Tibial artery (tissue), 4 donors: ENCODE results near the gene RAP1GAP2.
"Not testable (repeated sequence)": the region's sequence is repeated elsewhere in the genome, so short reads cannot be mapped to it uniquely, and the experiment has no call there.

Experiments used
- DNase-seq, 2 donors: peaks; one replicate each; pipeline ENCODE4 v3.0.0-alpha.2; 2019
- H3K27ac ChIP-seq, 2 donors: fragments of 200-600 bp; sonication (generic) in 1 of 2; 1 replicate in 1 of 2; 2 replicates in 1 of 2; pipeline ENCODE4 v1.5.1; 2018 to 2019; ENCODE audit warnings: mild to moderate bottlenecking in 1 of 2
- H3K27me3 ChIP-seq, 2 donors: fragments of 200-600 bp; sonication (generic) in 1 of 2; one replicate each; pipeline versions ENCODE4 v1.5.1 to v1.6.0; 2016 to 2019
- H3K36me3 ChIP-seq, 3 donors: fragments of 200-600 bp; sonication (generic) in 2 of 3; one replicate each; pipeline ENCODE4 v1.5.1; 2016 to 2019; ENCODE audit warnings: mild to moderate bottlenecking in 2 of 3
- H3K4me1 ChIP-seq, 4 donors: fragments of 200-600 bp; sonication (generic) in 2 of 4; 1 replicate in 3 of 4; 2 replicates in 1 of 4; pipeline ENCODE4 v1.5.1; 2016 to 2019
- H3K4me3 ChIP-seq, 2 donors: fragments of 200-600 bp; sonication (generic) in 1 of 2; 1 replicate in 1 of 2; 2 replicates in 1 of 2; pipeline ENCODE4 v1.5.1; 2018 to 2019; ENCODE audit warnings: mild to moderate bottlenecking in 2 of 2
- H3K9me3 ChIP-seq, 3 donors: fragments of 200-600 bp; sonication (generic) in 1 of 3; one replicate each; pipeline ENCODE4 v1.5.1; 2016 to 2019
- intact Hi-C: fragments of 100-400 bp; cut with DNase I; formaldehyde crosslinking; loops from one replicate; pipeline ENCODE4 v1.15.0; 2023; ENCODE audit warnings: low total_unique reads
- TF ChIP-seq, protein P1 (sequence below), 2 experiments: fragments of 200-600 bp in 1 of 2; fragments of 450-650 bp in 1 of 2; IDR thresholded peaks; one replicate each; pipeline ENCODE4 v1.5.1; 2017 to 2019; ENCODE audit warnings: antibody characterized with exemption in 2 of 2, mild to moderate bottlenecking in 1 of 2, moderate library complexity in 1 of 2

RAP1GAP2 gene

DNA sequence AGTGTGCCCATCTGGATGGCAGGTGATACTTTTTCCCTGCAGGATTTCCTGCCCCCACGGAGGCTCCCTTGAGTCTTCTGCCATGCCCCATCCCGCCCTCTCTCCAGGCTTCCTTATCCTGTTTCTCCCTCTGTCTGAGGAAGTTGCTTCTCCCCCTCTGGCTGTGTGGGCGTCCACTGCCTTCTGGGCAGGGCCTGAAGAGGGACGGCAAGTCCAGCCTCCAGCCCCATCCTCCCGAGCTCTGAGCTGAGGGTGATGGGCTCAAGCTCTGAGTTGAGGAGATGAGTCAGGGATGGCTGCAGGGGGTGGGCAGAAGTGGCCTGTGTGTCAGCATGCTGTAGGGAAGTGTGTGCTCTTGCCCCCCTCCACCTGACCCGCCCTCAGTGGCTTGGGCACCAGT lies 14.2 kb upstream of the RAP1GAP2 start:
- no peaks in the 10 kb centered on the region for H3K4me1 ChIP-seq
- no peak for DNase-seq
- TF ChIP-seq, protein P1, sequence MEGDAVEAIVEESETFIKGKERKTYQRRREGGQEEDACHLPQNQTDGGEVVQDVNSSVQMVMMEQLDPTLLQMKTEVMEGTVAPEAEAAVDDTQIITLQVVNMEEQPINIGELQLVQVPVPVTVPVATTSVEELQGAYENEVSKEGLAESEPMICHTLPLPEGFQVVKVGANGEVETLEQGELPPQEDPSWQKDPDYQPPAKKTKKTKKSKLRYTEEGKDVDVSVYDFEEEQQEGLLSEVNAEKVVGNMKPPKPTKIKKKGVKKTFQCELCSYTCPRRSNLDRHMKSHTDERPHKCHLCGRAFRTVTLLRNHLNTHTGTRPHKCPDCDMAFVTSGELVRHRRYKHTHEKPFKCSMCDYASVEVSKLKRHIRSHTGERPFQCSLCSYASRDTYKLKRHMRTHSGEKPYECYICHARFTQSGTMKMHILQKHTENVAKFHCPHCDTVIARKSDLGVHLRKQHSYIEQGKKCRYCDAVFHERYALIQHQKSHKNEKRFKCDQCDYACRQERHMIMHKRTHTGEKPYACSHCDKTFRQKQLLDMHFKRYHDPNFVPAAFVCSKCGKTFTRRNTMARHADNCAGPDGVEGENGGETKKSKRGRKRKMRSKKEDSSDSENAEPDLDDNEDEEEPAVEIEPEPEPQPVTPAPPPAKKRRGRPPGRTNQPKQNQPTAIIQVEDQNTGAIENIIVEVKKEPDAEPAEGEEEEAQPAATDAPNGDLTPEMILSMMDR (IDR thresholded peaks at IDR 0.05), result no peak
- intact Hi-C loops, result no loop called here
- H3K36me3 ChIP-seq, result no peaks in the 10 kb centered on the region
- H3K4me3 ChIP-seq, result no peak overlapping the region
- H3K27me3 ChIP-seq, result peaks cover 0 to 40% of the 10 kb centered on the region in 2 donors
- H3K9me3 ChIP-seq, result peaks cover 0 to 8% (median 6%) of the 10 kb centered on the region in 3 donors
- no peak overlapping the region for H3K27ac ChIP-seq

DNA sequence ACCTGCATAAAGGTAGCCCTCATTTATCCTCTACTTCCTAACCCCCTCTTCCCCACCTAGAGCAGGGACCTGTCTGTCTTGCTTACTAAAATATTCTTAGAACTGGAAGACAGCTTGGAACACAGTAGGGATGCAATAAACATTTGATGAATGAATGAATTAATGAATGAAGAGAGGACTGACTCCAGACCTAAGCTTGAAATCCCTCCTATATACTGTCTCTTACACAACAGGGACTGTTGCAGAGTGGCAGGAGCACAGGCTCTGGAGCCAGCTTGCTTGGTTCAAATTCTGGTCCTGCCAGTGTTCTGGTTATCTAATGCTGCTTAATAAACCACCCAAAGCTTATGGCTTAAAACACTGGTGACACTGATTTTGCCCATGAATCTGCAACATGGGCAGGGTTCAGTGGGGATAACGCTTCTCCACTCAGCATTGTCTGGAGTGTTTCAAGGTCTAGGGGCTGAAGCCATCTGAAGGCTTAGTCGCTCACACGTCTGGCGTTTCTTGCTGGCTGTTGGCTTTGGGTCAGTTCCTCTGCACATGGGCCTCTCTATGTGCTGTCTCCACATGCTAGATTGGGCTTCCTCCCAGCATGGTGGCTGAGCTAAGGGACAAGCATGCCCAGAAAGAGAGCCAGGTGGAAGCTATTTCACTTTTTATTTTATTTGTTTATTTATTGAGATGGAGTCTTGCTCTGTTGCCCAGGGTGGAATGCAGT lies 12.8 kb upstream of the RAP1GAP2 start:
- DNase-seq, result no peak
- Histone ChIP-seq H3K4me1 (no peaks in the 10 kb centered on the region), H3K4me3 (no peak overlapping the region), H3K9me3 (peaks cover 0 to 8% (median 6%) of the 10 kb centered on the region in 3 donors), H3K27me3 (peaks cover 0 to 31% of the 10 kb centered on the region in 2 donors), H3K36me3 (no peaks in the 10 kb centered on the region), H3K27ac (no peak overlapping the region)
- intact Hi-C loops, result no loop called here
- TF ChIP-seq, protein P1 (IDR thresholded peaks at IDR 0.05), result no peak

DNA sequence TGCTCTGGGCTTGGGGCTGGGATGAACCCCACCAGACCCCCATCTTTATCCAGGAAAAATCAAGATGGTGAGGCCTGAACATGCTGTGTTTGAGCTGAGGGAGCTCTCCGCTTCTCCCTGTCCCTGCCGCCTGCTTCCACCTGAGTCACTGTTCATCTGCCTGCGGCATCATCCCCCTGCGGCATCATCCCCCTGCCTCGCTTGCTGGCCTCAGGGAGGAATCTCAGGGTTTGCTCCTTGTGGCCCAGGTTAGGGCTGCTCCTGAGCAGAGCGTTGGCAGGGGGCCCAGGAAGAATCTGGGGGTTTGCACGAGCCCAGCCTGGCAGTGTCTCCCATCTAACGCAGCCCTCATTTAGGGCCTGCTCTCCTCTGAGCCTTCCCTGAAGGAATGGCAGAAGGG lies 11.4 kb upstream of the RAP1GAP2 start:
- DNase-seq, result no peak
- H3K27ac ChIP-seq, result no peak overlapping the region
- TF ChIP-seq, protein P1 (IDR thresholded peaks at IDR 0.05), result no peak
- H3K4me3 ChIP-seq, result no peak overlapping the region
- no peaks in the 10 kb centered on the region for H3K4me1 ChIP-seq
- peaks cover 0 to 19% of the 10 kb centered on the region in 2 donors for H3K27me3 ChIP-seq
- H3K36me3 ChIP-seq, result no peaks in the 10 kb centered on the region
- intact Hi-C loops, result no loop called here
- H3K9me3 ChIP-seq, result peaks cover 0 to 8% (median 6%) of the 10 kb centered on the region in 3 donors

DNA sequence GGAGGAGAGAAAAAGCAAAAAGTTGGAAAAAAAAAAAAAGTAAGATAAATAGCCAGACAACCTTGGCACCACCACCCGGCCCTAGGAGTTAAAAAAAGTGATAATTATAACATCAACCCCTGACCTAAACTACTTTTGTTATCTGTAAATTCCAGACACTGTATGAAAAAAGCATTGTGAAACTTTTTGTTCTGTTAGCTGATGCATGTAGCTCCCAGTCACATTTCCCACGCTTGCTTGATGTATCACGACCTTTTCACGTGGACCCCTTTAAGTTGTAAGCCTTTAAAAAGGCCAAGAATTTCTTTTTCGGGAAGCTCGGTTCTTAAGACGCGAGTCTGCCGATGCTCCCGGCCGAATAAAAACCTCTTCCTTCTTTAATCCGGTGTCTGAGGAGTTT lies 10.9 kb upstream of the RAP1GAP2 start:
- H3K4me1 ChIP-seq, intact Hi-C loops: not testable (repeated sequence)

DNA sequence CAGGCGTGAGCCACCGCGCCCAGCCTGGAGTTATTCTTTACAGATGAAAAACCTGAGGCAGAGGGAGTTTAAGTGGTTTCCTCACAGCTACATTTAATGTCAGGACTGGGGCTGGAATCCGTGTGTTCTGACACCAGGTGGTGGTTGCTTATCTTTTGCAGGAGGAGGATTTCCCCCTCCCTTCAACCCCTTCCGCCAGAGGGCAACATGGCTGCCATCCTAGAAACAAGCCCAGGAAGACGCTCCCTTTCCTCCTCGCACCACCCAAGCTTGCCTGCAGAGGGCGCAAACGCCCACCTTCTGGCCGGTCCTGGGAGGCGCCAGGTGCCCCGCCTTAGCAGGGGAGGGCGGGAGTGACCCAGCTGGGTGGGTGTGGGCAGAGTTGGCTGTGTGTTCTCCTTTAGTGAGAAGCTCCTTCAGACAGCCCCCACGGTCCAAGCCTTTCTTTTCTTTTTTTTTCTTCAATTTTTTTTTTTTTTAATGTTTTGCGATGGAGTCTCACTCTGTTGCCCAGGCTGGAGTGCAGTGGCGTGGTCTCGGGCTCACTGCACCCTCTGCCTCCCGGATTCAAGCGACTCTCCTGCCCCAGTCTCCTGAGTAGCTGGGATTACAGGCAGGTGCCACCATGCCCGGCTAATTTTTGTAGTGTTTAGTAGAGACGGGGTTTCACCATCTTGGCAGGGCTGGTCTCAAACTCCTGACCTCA lies 9.9 kb upstream of the RAP1GAP2 start:
- Histone ChIP-seq H3K4me3 (no peak overlapping the region), H3K36me3 (no peaks in the 10 kb centered on the region), H3K4me1 (no peaks in the 10 kb centered on the region), H3K9me3 (peaks cover 0 to 8% (median 6%) of the 10 kb centered on the region in 3 donors), H3K27me3 (peaks cover 0 to 21% of the 10 kb centered on the region in 2 donors), H3K27ac (no peak overlapping the region)
- DNase-seq, result peak; percentile 66 to 81
- TF ChIP-seq, protein P1 (IDR thresholded peaks at IDR 0.05), result peak; percentile 33 to 34
- intact Hi-C loops, result no loop called here

More for the DNA sequence above, 10.9 kb upstream of the RAP1GAP2 start:
- H3K27ac ChIP-seq, H3K36me3 ChIP-seq, H3K9me3 ChIP-seq, H3K4me3 ChIP-seq, DNase-seq: not testable (repeated sequence)
- H3K27me3 ChIP-seq, result peaks cover 0 to 15% of the 10 kb centered on the region in 2 donors

DNA sequence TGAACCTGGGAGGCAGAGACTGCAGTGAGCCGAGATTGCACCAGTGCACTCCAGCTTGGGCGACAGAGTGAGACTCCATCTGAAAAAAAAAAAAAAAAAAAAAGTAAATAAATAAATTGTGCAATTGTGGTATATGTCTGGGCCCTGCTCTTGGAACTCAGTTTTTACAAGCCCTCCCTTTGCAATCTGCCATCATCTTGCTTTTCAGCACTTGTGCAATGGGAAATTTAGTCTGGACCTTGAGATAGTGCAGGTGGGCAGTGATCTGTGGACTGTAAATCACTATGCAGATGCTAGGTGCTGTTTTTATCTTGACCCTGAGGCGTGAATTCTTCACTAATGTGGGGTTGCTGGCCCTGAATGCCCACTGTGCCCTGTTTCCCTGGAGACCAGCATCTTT lies 6.5 kb upstream of the RAP1GAP2 start:
- Histone ChIP-seq H3K4me1 (no peaks in the 10 kb centered on the region), H3K27ac (no peak overlapping the region), H3K36me3 (no peaks in the 10 kb centered on the region), H3K4me3 (no peak overlapping the region), H3K27me3 (peaks cover 0 to 25% of the 10 kb centered on the region in 2 donors), H3K9me3 (no peaks in the 10 kb centered on the region)
- intact Hi-C loops, result no loop called here
- DNase-seq, result no peak
- TF ChIP-seq, protein P1 (IDR thresholded peaks at IDR 0.05), result no peak
